Calu3 (cell line): ENCODE measurements around the gene XRCC3. TPM values are rescaled to one million over a fixed set of nuclear protein-coding genes. Genes with fewer than 3 reads are reported as not detected.

ENCODE experiments used
- BruUV-seq: library from RNA; stranded (reverse); fragments of 400-500 nt; replicated peaks from 2 replicates; lab custom pipeline; 2021; lab: Mats Ljungman, UMichigan
- CTCF ChIA-PET: fragments of 300-600 bp; sonication (Branson Sonifier 250); formaldehyde crosslinking; loops from one replicate; lab custom pipeline; 2022; ENCODE audit warnings: antibody characterized with exemption; lab: Charles Lee
- DNase-seq: peaks from one replicate; pipeline ENCODE4 v3.0.0; 2022
- H3K27ac Mint-ChIP-seq: one replicate; pipeline ENCODE4 v1.8.0; 2022; ENCODE audit warnings: mixed read lengths; ENCODE audit not compliant: unreplicated experiment
- H3K27me3 Mint-ChIP-seq: one replicate; pipeline ENCODE4 v1.8.0; 2022; ENCODE audit warnings: mixed read lengths; ENCODE audit not compliant: unreplicated experiment
- H3K36me3 Mint-ChIP-seq: one replicate; pipeline ENCODE4 v1.8.0; 2022; ENCODE audit warnings: mild to moderate bottlenecking, moderate library complexity, mixed read lengths; ENCODE audit not compliant: insufficient read depth, unreplicated experiment
- H3K4me1 Mint-ChIP-seq: one replicate; pipeline ENCODE4 v1.8.0; 2022; ENCODE audit warnings: mild to moderate bottlenecking, low read depth, mixed read lengths; ENCODE audit not compliant: unreplicated experiment
- H3K4me3 Mint-ChIP-seq: one replicate; pipeline ENCODE4 v1.8.0; 2022; ENCODE audit warnings: mild to moderate bottlenecking, low read depth, moderate library complexity, mixed read lengths; ENCODE audit not compliant: unreplicated experiment
- H3K9me3 Mint-ChIP-seq: one replicate; pipeline ENCODE4 v1.8.0; 2022; ENCODE audit warnings: low read depth, mixed read lengths; ENCODE audit not compliant: unreplicated experiment
- intact Hi-C: fragments of 100-400 bp; cut with micrococcal nuclease; formaldehyde crosslinking; loops from one replicate; pipeline ENCODE4 v1.10.0; 2022; ENCODE audit not compliant: unreplicated experiment
- total RNA-seq: library from RNA; stranded (reverse); gene quantifications from 2 replicates; pipeline ENCODE4 v1.2.3, GENCODE V29; 2022
- TF ChIP-seq, protein P1 (sequence below): fragments of 200-600 bp; IDR thresholded peaks from one replicate; pipeline ENCODE4 v1.8.0; 2022; ENCODE audit warnings: antibody characterized with exemption; ENCODE audit not compliant: unreplicated experiment

The XRCC3 gene
- total RNA-seq, 1 experiment from 2014 or later, result 48.6 TPM

DNA sequence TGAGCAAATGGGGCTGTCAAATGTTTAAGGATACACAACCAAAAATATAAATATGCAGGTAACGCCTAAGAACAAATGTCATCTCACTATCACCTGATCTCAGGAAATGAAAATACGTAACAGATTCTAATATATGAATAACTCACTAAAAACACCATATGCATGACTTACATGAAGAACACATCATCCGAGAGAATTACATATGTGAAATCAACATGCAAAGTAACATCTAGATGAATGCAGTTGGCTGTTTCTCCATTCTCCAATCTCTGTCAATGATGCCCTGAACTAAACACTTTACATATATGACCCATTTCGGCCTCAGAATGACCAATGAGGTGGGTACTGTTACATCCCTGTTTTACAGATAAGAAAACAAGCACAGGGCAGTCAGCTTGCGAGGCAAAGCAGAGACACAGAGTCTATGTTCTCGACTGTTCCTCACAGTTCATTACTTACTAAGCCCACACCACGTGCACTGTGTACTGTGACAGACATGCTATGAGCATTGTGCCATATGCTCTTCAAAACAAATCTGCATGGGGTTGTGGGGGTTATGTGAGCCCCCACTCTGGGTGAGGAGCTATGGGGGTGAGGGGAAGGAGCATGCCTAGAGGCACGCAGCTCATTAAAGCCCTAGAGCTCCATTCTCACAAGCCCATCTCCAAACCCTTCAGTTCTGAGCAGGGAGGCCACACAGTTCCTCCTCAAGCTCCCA lies 43.0 kb upstream of the XRCC3 start:
- Mint-ChIP-seq H3K9me3 (no peaks in the 10 kb centered on the region), H3K4me1 (no peaks in the 10 kb centered on the region), H3K27me3 (no peaks in the 10 kb centered on the region), H3K4me3 (no peak overlapping the region), H3K27ac (no peak overlapping the region), H3K36me3 (no peaks in the 10 kb centered on the region)
- BruUV-seq, result no TSS peak
- intact Hi-C loops, result no loop called here
- no peak for DNase-seq
- TF ChIP-seq, protein P1, sequence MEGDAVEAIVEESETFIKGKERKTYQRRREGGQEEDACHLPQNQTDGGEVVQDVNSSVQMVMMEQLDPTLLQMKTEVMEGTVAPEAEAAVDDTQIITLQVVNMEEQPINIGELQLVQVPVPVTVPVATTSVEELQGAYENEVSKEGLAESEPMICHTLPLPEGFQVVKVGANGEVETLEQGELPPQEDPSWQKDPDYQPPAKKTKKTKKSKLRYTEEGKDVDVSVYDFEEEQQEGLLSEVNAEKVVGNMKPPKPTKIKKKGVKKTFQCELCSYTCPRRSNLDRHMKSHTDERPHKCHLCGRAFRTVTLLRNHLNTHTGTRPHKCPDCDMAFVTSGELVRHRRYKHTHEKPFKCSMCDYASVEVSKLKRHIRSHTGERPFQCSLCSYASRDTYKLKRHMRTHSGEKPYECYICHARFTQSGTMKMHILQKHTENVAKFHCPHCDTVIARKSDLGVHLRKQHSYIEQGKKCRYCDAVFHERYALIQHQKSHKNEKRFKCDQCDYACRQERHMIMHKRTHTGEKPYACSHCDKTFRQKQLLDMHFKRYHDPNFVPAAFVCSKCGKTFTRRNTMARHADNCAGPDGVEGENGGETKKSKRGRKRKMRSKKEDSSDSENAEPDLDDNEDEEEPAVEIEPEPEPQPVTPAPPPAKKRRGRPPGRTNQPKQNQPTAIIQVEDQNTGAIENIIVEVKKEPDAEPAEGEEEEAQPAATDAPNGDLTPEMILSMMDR, result no peak
- CTCF ChIA-PET, result interaction anchor here (0.6 kb wide), 1 partner anchor 78 kb away, joined by 4 read pairs; no protein-coding TSS in a partner anchor

DNA sequence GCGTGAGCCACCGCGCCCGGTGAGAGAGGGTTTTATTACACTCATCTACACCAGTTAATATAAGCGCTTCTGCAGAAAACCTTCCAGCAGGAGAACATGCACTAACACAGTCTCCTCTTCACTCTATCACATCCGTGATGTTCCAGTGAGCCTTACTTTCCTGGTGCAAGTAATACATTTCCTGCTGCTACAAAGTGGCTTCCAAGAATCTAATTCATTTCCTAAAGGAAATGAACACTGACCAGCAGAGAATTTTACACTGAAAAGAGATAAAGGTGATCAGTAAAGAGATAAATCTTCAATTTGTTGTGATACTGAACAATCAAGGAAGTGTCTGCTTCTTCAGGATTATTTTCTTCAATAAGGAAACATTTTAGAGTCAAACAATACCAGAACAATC lies 39.8 kb upstream of the XRCC3 start:
- Mint-ChIP-seq H3K9me3 (no peaks in the 10 kb centered on the region), H3K27me3 (no peaks in the 10 kb centered on the region), H3K4me3 (no peak overlapping the region), H3K36me3 (peaks cover 4% of the 10 kb centered on the region), H3K27ac (no peak overlapping the region), H3K4me1 (no peaks in the 10 kb centered on the region)
- BruUV-seq, result no TSS peak
- intact Hi-C loops, result no loop called here
- TF ChIP-seq, protein P1, result no peak
- DNase-seq, result no peak
- CTCF ChIA-PET, result interaction anchor here (0.7 kb wide), 1 partner anchor 100 kb away, joined by 5 read pairs; no protein-coding TSS in a partner anchor

DNA sequence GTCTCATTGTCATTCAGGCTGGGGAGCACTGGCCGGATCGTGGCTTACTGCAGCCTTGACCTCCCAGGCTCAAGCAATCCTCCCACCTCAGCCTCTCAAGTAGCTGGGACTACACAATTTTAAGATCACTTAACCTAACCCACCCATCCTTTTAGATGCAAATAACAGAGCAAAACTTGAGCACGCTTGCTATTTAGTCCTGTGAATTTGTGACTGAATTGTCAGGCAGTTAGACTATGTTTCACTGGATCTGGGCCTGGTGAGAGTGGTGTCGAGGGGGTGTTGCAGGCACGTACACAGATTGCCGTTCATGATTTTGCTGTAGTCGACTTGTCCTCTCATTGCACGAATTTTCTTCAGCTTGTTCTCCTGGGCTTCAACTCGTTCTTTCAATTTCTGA lies 38.5 kb upstream of the XRCC3 start:
- TF ChIP-seq, protein P1, result no peak
- BruUV-seq, result no TSS peak
- peaks cover 9% of the 10 kb centered on the region for H3K36me3 Mint-ChIP-seq
- intact Hi-C loops, result no loop called here
- no peak overlapping the region for H3K4me3 Mint-ChIP-seq
- no peaks in the 10 kb centered on the region for H3K4me1 Mint-ChIP-seq
- H3K9me3 Mint-ChIP-seq, result no peaks in the 10 kb centered on the region
- no peak for DNase-seq
- H3K27me3 Mint-ChIP-seq, result no peaks in the 10 kb centered on the region
- CTCF ChIA-PET, result no interaction called here
- H3K27ac Mint-ChIP-seq, result no peak overlapping the region

GRCh38 chr14:103749860-103750259 lies 34.6 kb upstream of the XRCC3 start:
- H3K4me1 Mint-ChIP-seq, result no peaks in the 10 kb centered on the region
- H3K9me3 Mint-ChIP-seq, result no peaks in the 10 kb centered on the region
- CTCF ChIA-PET, result no interaction called here
- no peaks in the 10 kb centered on the region for H3K27me3 Mint-ChIP-seq
- peaks cover 9% of the 10 kb centered on the region for H3K36me3 Mint-ChIP-seq
- no peak for DNase-seq
- H3K4me3 Mint-ChIP-seq, result no peak overlapping the region
- TF ChIP-seq, protein P1, result no peak
- BruUV-seq, result no TSS peak
- intact Hi-C loops, result no loop called here
- no peak overlapping the region for H3K27ac Mint-ChIP-seq
